NCI-H2196 treated with DMSO at 0.1 percent for 48 hours (cell line): ENCODE measurements around the gene CFAP47.
"Not testable (repeated sequence)": the region's sequence is repeated elsewhere in the genome, so short reads cannot be mapped to it uniquely, and the experiment has no call there.

Source experiments
- DNase-seq: peaks from one replicate; lab custom pipeline; 2025; ENCODE audit not compliant: unreplicated experiment; lab: John Stamatoyannopoulos, UW

The CFAP47 gene

GRCh38 chrX:35919536-35920309, at the start of gene CFAP47:
Gene CFAP47 (plus strand): TSS chrX:35919734. CDS start chrX:35919800, 66 bp downstream.
- DNase-seq, result peak; percentile 0

GRCh38 chrX:35880601-35881000, 38.9 kb upstream of the CFAP47 start:
- DNase-seq, result no peak

GRCh38 chrX:35886135-35886534, 33.4 kb upstream of the CFAP47 start:
- DNase-seq, result no peak

- peak; percentile 18 for DNase-seq
Measured at GRCh38 chrX:35890699-35891098, 28.8 kb upstream of the CFAP47 start.

GRCh38 chrX:35986816-35987215, 67.3 kb downstream of the CFAP47 start:
- not testable (repeated sequence) for DNase-seq

- no peak for DNase-seq
Measured at GRCh38 chrX:36007207-36007606, 87.7 kb downstream of the CFAP47 start.

GRCh38 chrX:36019125-36019524, 99.6 kb downstream of the CFAP47 start:
- no peak for DNase-seq

GRCh38 chrX:36035550-36035949, 116.0 kb downstream of the CFAP47 start:
- no peak for DNase-seq

- DNase-seq, result no peak
Measured at GRCh38 chrX:36062778-36063177, 143.2 kb downstream of the CFAP47 start.

GRCh38 chrX:36071061-36071460, 151.5 kb downstream of the CFAP47 start:
- no peak for DNase-seq

- not testable (repeated sequence) for DNase-seq
Measured at GRCh38 chrX:36075009-36075408, 155.5 kb downstream of the CFAP47 start.

GRCh38 chrX:36083256-36083655, 163.7 kb downstream of the CFAP47 start:
- DNase-seq, result no peak

- no peak for DNase-seq
Measured at GRCh38 chrX:36087366-36087765, 167.8 kb downstream of the CFAP47 start.

- not testable (repeated sequence) for DNase-seq
Measured at GRCh38 chrX:36088939-36089338, 169.4 kb downstream of the CFAP47 start.

GRCh38 chrX:36102425-36102824, 182.9 kb downstream of the CFAP47 start:
- DNase-seq, result no peak

GRCh38 chrX:36116222-36116621, 196.7 kb downstream of the CFAP47 start:
- DNase-seq, result no peak

- DNase-seq, result no peak
Measured at GRCh38 chrX:36159254-36159653, 239.7 kb downstream of the CFAP47 start.

GRCh38 chrX:36160081-36160480, 240.5 kb downstream of the CFAP47 start:
- DNase-seq, result no peak

GRCh38 chrX:36198575-36198974, 279.0 kb downstream of the CFAP47 start:
- DNase-seq, result no peak

GRCh38 chrX:36199928-36200327, 280.4 kb downstream of the CFAP47 start:
- no peak for DNase-seq

GRCh38 chrX:36214924-36215323, 295.4 kb downstream of the CFAP47 start:
- DNase-seq, result no peak

GRCh38 chrX:36218801-36219200, 299.3 kb downstream of the CFAP47 start:
- DNase-seq, result no peak
